ENCODE results near the gene ROR2. TPM values are rescaled to one million over a fixed set of nuclear protein-coding genes. Genes with fewer than 3 reads are reported as not detected.

ROR2 gene
- total and polyA plus RNA-seq, 5 donors, result 20.1 to 38.9 (median 35.3) TPM

- intact Hi-C loops (cut with DNase I), result loop anchor here in 3 of 4 donors (10.0 kb wide), 2 partner anchors 167 to 177 kb away; partner anchors contain the start of gene ROR2 (in 2 of the 3)
- ATAC-seq (no peak), DNase-seq (no peak)
- Histone ChIP-seq H3K9me3 (ENCODE audit: control insufficient read depth, low read length) (no peaks in the 10 kb centered on the region), H3K4me3 (ENCODE audit: low read length) (no peak overlapping the region), H3K27me3 (ENCODE audit: control insufficient read depth, insufficient read depth) (no peaks in the 10 kb centered on the region), H3K27ac (ENCODE audit: low read length) (no peak overlapping the region), H3K4me1 (ENCODE audit: control insufficient read depth, insufficient read depth, low read length) (no peaks in the 10 kb centered on the region)
- 56% methylated on average over 4 of the region's 4 CpGs for WGBS
Observed at GRCh38 chr9:91777292-91777830, 172.7 kb downstream of the ROR2 start.

- no peak overlapping the region for H3K27ac ChIP-seq (ENCODE audit: low read length)
- no peaks in the 10 kb centered on the region for H3K9me3 ChIP-seq (ENCODE audit: control insufficient read depth, low read length)
- no peak overlapping the region for H3K4me3 ChIP-seq (ENCODE audit: low read length)
- intact Hi-C loops (cut with DNase I), result loop anchor here in 3 of 4 donors (10.0 kb wide), 2 partner anchors 168 to 178 kb away; partner anchors contain the start of gene ROR2 (in 2 of the 3)
- DNase-seq, result no peak
- no peak for ATAC-seq
- H3K27me3 ChIP-seq (ENCODE audit: control insufficient read depth, insufficient read depth), result no peaks in the 10 kb centered on the region
- WGBS, result 57% methylated on average over 6 of the region's 6 CpGs
- no peaks in the 10 kb centered on the region for H3K4me1 ChIP-seq (ENCODE audit: control insufficient read depth, insufficient read depth, low read length)
Observed at GRCh38 chr9:91776409-91777291, 173.4 kb downstream of the ROR2 start.

- H3K27ac ChIP-seq (ENCODE audit: low read length), result no peak overlapping the region
- intact Hi-C loops (cut with DNase I), result loop anchor here in 3 of 4 donors (10.0 kb wide), 2 partner anchors 169 to 179 kb away; partner anchors contain the start of gene ROR2 (in 2 of the 3)
- no peak overlapping the region for H3K4me3 ChIP-seq (ENCODE audit: low read length)
- H3K27me3 ChIP-seq (ENCODE audit: control insufficient read depth, insufficient read depth), result no peaks in the 10 kb centered on the region
- no peaks in the 10 kb centered on the region for H3K4me1 ChIP-seq (ENCODE audit: control insufficient read depth, insufficient read depth, low read length)
- WGBS, result 24% methylated on average over 4 of the region's 4 CpGs
- no peak for DNase-seq
- H3K9me3 ChIP-seq (ENCODE audit: control insufficient read depth, low read length), result no peaks in the 10 kb centered on the region
- ATAC-seq, result no peak
Observed at GRCh38 chr9:91775708-91776028, 174.4 kb downstream of the ROR2 start.

- no peaks in the 10 kb centered on the region for H3K27me3 ChIP-seq (ENCODE audit: control insufficient read depth, insufficient read depth)
- H3K4me1 ChIP-seq (ENCODE audit: control insufficient read depth, insufficient read depth, low read length), result peaks cover 3% of the 10 kb centered on the region
- H3K9me3 ChIP-seq (ENCODE audit: control insufficient read depth, low read length), result no peaks in the 10 kb centered on the region
- no peak overlapping the region for H3K4me3 ChIP-seq (ENCODE audit: low read length)
- H3K27ac ChIP-seq (ENCODE audit: low read length), result no peak overlapping the region
- intact Hi-C loops (cut with DNase I), result loop anchor here in 3 of 4 donors (10.0 kb wide), 2 partner anchors 170 to 180 kb away; partner anchors contain the start of gene ROR2 (in 2 of the 3)
- DNase-seq (peak; percentile 61 to 80 (median 75)), ATAC-seq (peak; percentile 46 to 59)
- WGBS, result 71% methylated on average over 9 of the region's 9 CpGs
Observed at GRCh38 chr9:91775011-91775707, 174.9 kb downstream of the ROR2 start.

GRCh38 chr9:91773156-91773555 lies 176.9 kb downstream of the ROR2 start:
- no peaks in the 10 kb centered on the region for H3K27me3 ChIP-seq (ENCODE audit: control insufficient read depth, insufficient read depth)
- WGBS, result 55% methylated on average over 14 of the region's 14 CpGs
- intact Hi-C loops (cut with DNase I), result loop anchor here (5.0 to 10.0 kb wide), 3 partner anchors 172 to 182 kb away; partner anchors contain the start of gene ROR2 (in 3 of the 4)
- ATAC-seq (no peak), DNase-seq (no peak)
- no peak overlapping the region for H3K27ac ChIP-seq (ENCODE audit: low read length)
- no peak overlapping the region for H3K4me3 ChIP-seq (ENCODE audit: low read length)
- no peaks in the 10 kb centered on the region for H3K9me3 ChIP-seq (ENCODE audit: control insufficient read depth, low read length)
- H3K4me1 ChIP-seq (ENCODE audit: control insufficient read depth, insufficient read depth, low read length), result peaks cover 3% of the 10 kb centered on the region

- Histone ChIP-seq H3K27ac (ENCODE audit: low read length) (no peak overlapping the region), H3K9me3 (ENCODE audit: control insufficient read depth, low read length) (no peaks in the 10 kb centered on the region), H3K4me1 (ENCODE audit: control insufficient read depth, insufficient read depth, low read length) (peaks cover 3% of the 10 kb centered on the region), H3K27me3 (ENCODE audit: control insufficient read depth, insufficient read depth) (no peaks in the 10 kb centered on the region), H3K4me3 (ENCODE audit: low read length) (no peak overlapping the region)
- no peak for DNase-seq
- no peak for ATAC-seq
- intact Hi-C loops (cut with DNase I), result loop anchor here (5.0 to 10.0 kb wide), 3 partner anchors 173 to 183 kb away; partner anchors contain the start of gene ROR2 (in 3 of the 4)
- 63% methylated on average over 4 of the region's 4 CpGs for WGBS
Observed at GRCh38 chr9:91771864-91772263, 178.2 kb downstream of the ROR2 start.

- DNase-seq (peak in 2 of 3 donors; percentile 39 to 79), ATAC-seq (peak; percentile 46 to 54)
- H3K4me1 ChIP-seq (ENCODE audit: control insufficient read depth, insufficient read depth, low read length), result peaks cover 3% of the 10 kb centered on the region
- 21% methylated on average over 8 of the region's 8 CpGs for WGBS
- H3K4me3 ChIP-seq (ENCODE audit: low read length), result no peak overlapping the region
- intact Hi-C loops (cut with DNase I), result loop anchor here (5.0 to 10.0 kb wide), 3 partner anchors 174 to 184 kb away; partner anchors contain the start of gene ROR2 (in 3 of the 4)
- H3K27me3 ChIP-seq (ENCODE audit: control insufficient read depth, insufficient read depth), result no peaks in the 10 kb centered on the region
- no peak overlapping the region for H3K27ac ChIP-seq (ENCODE audit: low read length)
- H3K9me3 ChIP-seq (ENCODE audit: control insufficient read depth, low read length), result no peaks in the 10 kb centered on the region
Observed at GRCh38 chr9:91771027-91771426, 179.0 kb downstream of the ROR2 start.

GRCh38 chr9:91770229-91770628 lies 179.8 kb downstream of the ROR2 start:
- Histone ChIP-seq H3K4me3 (ENCODE audit: low read length) (no peak overlapping the region), H3K27ac (ENCODE audit: low read length) (no peak overlapping the region), H3K4me1 (ENCODE audit: control insufficient read depth, insufficient read depth, low read length) (peaks cover 3% of the 10 kb centered on the region), H3K9me3 (ENCODE audit: control insufficient read depth, low read length) (no peaks in the 10 kb centered on the region), H3K27me3 (ENCODE audit: control insufficient read depth, insufficient read depth) (no peaks in the 10 kb centered on the region)
- DNase-seq (no peak), ATAC-seq (no peak)
- 80% methylated on average over 10 of the region's 10 CpGs for WGBS
- intact Hi-C loops (cut with DNase I), result loop anchor here (5.0 to 10.0 kb wide), 3 partner anchors 175 to 185 kb away; partner anchors contain the start of gene ROR2 (in 3 of the 4)

GRCh38 chr9:91768977-91769916 lies 180.8 kb downstream of the ROR2 start:
- no peak for ATAC-seq
- 90% methylated on average over 29 of the region's 29 CpGs for WGBS
- no peak for DNase-seq
- H3K4me3 ChIP-seq (ENCODE audit: low read length), result no peak overlapping the region
- H3K9me3 ChIP-seq (ENCODE audit: control insufficient read depth, low read length), result no peaks in the 10 kb centered on the region
- H3K27ac ChIP-seq (ENCODE audit: low read length), result no peak overlapping the region
- intact Hi-C loops (cut with DNase I), result no loop called here
- H3K4me1 ChIP-seq (ENCODE audit: control insufficient read depth, insufficient read depth, low read length), result peaks cover 3% of the 10 kb centered on the region
- no peaks in the 10 kb centered on the region for H3K27me3 ChIP-seq (ENCODE audit: control insufficient read depth, insufficient read depth)

GRCh38 chr9:91768507-91768906 lies 181.5 kb downstream of the ROR2 start:
- peaks cover 3% of the 10 kb centered on the region for H3K4me1 ChIP-seq (ENCODE audit: control insufficient read depth, insufficient read depth, low read length)
- H3K27me3 ChIP-seq (ENCODE audit: control insufficient read depth, insufficient read depth), result no peaks in the 10 kb centered on the region
- no peak for ATAC-seq
- DNase-seq, result no peak
- H3K27ac ChIP-seq (ENCODE audit: low read length), result no peak overlapping the region
- no peaks in the 10 kb centered on the region for H3K9me3 ChIP-seq (ENCODE audit: control insufficient read depth, low read length)
- intact Hi-C loops (cut with DNase I), result no loop called here
- WGBS, result 90% methylated on average over 15 of the region's 15 CpGs
- H3K4me3 ChIP-seq (ENCODE audit: low read length), result no peak overlapping the region
